Measurements from ENCODE around the gene MED22.

MED22 gene

DNA sequence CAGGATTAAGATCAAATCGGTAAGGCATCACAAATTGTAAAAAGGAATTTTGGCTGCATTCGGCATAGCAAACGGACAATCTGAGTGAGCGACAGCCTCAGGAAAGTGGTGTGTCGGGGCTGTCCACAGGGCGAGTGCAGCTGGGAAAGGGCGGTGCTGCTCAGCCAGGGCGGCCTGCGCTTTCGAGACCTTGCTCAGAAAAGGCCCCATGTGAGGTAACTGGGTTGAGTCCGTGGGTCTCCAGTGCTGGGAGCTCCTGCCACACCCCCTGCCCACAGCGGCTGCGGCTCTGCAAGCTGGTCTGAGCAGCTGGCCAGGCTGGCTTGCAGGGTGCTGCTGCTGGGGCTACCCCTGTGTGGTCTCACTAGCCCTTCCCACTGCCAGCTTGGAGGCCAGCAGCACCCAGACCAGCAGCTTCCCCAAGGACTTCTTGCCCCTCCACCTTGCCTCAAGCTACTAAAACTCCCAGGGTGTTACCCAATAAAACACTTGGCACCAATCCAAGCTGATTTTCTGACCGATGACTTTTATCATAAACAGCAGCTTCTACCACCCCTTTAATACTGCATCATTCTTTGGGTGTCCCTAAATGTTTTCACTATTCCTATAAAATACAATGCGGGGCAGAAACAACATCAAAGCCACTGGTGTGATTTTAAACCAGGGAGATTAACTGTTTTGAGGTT is 14.6 kb upstream of the MED22 start:
- Histone ChIP-seq H3K4me2 (ENCODE audit: low read depth, low read length) (no peak overlapping the region), H4K20me1 (ENCODE audit: insufficient read depth, low read length) (0 out of 2 replicates have a peak, but pooled peaks cover 8% of the 10 kb centered on the region), H3K36me3 (replicated peaks; ENCODE audit: insufficient read depth, low read length) (peaks cover 13% of the 10 kb centered on the region; the same call in 1 of the 2 replicates), H3K4me1 (ENCODE audit: low read length) (peaks cover 4% of the 10 kb centered on the region; the same call in 1 of the 2 replicates), H3K4me3 (ENCODE audit: low read length) (no peak overlapping the region), H3K9me3 (replicated peaks; ENCODE audit: insufficient read depth, low read length) (no peaks in the 10 kb centered on the region), H3K9ac (ENCODE audit: low read length) (no peak overlapping the region), H3K27me3 (replicated peaks; ENCODE audit: insufficient read depth, low read length) (no peaks in the 10 kb centered on the region), H3K9me2 (replicated peaks; ENCODE audit: insufficient read depth, low read length) (no peaks in the 10 kb centered on the region), H3K79me2 (ENCODE audit: low read length) (peaks cover 55% of the 10 kb centered on the region), H3K27ac (ENCODE audit: low read length) (no peak overlapping the region), H3F3A (ENCODE audit: insufficient read depth, low read length) (no peaks in the 10 kb centered on the region), H2AFZ (ENCODE audit: low read length) (no peak overlapping the region)
- TF ChIP-seq EZH2 (optimal IDR thresholded peaks at IDR 0.05; ENCODE audit: low read depth, low read length) (no peak), EZH2phosphoT487 (IDR thresholded peaks at IDR 0.05; ENCODE audit: low read length) (no peak)
- TF ChIP-seq, protein P1, sequence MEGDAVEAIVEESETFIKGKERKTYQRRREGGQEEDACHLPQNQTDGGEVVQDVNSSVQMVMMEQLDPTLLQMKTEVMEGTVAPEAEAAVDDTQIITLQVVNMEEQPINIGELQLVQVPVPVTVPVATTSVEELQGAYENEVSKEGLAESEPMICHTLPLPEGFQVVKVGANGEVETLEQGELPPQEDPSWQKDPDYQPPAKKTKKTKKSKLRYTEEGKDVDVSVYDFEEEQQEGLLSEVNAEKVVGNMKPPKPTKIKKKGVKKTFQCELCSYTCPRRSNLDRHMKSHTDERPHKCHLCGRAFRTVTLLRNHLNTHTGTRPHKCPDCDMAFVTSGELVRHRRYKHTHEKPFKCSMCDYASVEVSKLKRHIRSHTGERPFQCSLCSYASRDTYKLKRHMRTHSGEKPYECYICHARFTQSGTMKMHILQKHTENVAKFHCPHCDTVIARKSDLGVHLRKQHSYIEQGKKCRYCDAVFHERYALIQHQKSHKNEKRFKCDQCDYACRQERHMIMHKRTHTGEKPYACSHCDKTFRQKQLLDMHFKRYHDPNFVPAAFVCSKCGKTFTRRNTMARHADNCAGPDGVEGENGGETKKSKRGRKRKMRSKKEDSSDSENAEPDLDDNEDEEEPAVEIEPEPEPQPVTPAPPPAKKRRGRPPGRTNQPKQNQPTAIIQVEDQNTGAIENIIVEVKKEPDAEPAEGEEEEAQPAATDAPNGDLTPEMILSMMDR (IDR thresholded peaks at IDR 0.05; ENCODE audit: low read length) = no peak
- no peak for DNase-seq

DNA sequence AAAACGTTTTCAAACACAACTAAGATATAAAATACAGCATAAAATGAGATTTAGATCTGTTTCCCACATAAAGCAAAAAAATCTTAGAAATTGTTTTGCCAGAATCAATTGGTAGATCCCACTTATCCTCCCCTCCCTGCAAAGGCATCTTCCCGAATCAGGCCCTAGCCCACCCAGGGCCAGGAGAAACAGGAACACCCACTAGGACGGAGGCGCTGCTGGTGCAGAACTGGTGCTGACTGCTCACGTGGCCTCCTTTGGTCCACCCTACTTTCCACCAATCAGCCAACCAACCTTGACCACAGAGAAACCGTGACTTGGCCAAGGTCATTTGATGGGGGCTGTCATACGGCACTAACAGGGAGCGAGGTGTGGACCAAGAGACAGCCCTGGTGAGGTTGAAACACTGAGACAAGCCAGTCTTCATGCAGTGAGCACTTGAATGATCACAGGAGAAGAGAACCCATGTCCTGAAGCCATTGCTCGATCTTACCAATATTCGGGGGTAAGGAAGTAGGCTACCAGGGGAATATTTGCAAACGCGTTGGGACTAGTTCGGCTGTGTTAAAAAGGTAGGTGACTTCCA is 13.7 kb upstream of the MED22 start:
- no peak overlapping the region for H2AFZ ChIP-seq (ENCODE audit: low read length)
- H3K79me2 ChIP-seq (ENCODE audit: low read length) = peaks cover 55% of the 10 kb centered on the region
- H3K4me1 ChIP-seq (ENCODE audit: low read length) = peaks cover 8% of the 10 kb centered on the region; the same call in 1 of the 2 replicates
- H3K4me3 ChIP-seq (ENCODE audit: low read length) = no peak overlapping the region
- no peaks in the 10 kb centered on the region for H3K9me2 ChIP-seq (replicated peaks; ENCODE audit: insufficient read depth, low read length)
- H3K9ac ChIP-seq (ENCODE audit: low read length) = no peak overlapping the region
- H3K27me3 ChIP-seq (replicated peaks; ENCODE audit: insufficient read depth, low read length) = no peaks in the 10 kb centered on the region
- H3F3A ChIP-seq (ENCODE audit: insufficient read depth, low read length) = no peaks in the 10 kb centered on the region
- no peak overlapping the region for H3K27ac ChIP-seq (ENCODE audit: low read length)
- no peak overlapping the region for H3K4me2 ChIP-seq (ENCODE audit: low read depth, low read length)
- TF ChIP-seq, protein P1 (IDR thresholded peaks at IDR 0.05; ENCODE audit: low read length) = no peak
- no peak for TF ChIP-seq EZH2phosphoT487 (IDR thresholded peaks at IDR 0.05; ENCODE audit: low read length)
- H4K20me1 ChIP-seq (ENCODE audit: insufficient read depth, low read length) = 0 out of 2 replicates have a peak, but pooled peaks cover 8% of the 10 kb centered on the region
- H3K9me3 ChIP-seq (replicated peaks; ENCODE audit: insufficient read depth, low read length) = no peaks in the 10 kb centered on the region
- peaks cover 13% of the 10 kb centered on the region; the same call in 1 of the 2 replicates for H3K36me3 ChIP-seq (replicated peaks; ENCODE audit: insufficient read depth, low read length)
- no peak for DNase-seq

DNA sequence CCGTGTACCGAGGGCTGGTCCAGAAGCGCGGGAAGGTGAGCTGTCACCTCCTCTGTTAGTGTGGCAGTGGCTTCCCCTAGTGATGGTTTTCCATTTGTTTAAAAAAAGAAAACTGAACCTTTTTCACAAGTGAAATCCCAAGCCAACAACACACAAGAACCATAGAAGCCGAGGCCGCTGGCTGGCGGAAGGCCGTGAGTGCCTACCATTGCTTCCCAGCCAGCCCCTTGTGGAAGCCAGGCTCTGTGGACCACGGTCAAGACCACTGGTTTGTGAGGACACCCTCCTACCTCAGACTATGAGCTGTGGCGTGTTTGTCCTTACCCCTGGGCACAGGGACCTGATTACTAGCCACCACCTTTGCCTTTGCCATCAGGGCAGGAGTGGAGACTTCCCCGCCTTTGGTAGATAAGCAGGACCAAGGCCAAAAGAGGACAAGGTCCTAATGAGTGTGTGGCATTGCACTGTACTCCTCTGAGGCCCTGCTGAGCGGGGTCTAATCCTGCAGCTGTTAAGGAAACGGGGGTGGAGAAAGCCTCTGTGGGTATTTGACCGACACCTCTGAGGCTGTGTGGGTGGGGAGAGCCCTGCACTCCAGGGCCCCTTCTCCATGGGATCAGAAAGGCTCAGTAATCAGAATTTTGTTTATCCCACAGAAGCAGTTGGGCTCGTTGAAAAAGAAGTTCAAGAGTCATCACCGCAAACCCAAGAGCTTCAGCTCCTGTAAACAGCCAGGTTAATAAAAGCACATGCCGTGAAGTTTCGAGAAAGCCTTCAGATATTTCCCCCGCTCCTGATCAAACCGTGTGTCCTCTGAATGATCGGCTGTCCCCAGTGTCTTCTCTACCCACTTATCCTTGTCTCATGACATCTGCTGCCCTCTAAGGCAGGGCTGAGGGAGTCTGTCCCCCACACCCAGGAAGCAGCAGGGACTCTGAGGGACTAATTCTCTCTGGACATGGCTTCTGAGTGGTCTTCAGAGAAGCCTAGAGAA is 12.8 kb upstream of the MED22 start:
- Histone ChIP-seq H3K9me2 (replicated peaks; ENCODE audit: insufficient read depth, low read length) (no peaks in the 10 kb centered on the region), H3F3A (ENCODE audit: insufficient read depth, low read length) (peaks cover 3% of the 10 kb centered on the region; the same call in 1 of the 2 replicates), H3K79me2 (ENCODE audit: low read length) (peaks cover 52% of the 10 kb centered on the region), H3K9me3 (replicated peaks; ENCODE audit: insufficient read depth, low read length) (no peaks in the 10 kb centered on the region), H3K4me2 (ENCODE audit: low read depth, low read length) (no peak overlapping the region), H3K27ac (ENCODE audit: low read length) (no peak overlapping the region), H3K4me3 (ENCODE audit: low read length) (no peak overlapping the region), H4K20me1 (ENCODE audit: insufficient read depth, low read length) (0 out of 2 replicates have a peak, but pooled peaks cover 8% of the 10 kb centered on the region), H3K4me1 (ENCODE audit: low read length) (peaks cover 8% of the 10 kb centered on the region; the same call in 1 of the 2 replicates), H2AFZ (ENCODE audit: low read length) (no peak overlapping the region), H3K36me3 (replicated peaks; ENCODE audit: insufficient read depth, low read length) (peaks cover 11% of the 10 kb centered on the region; the same call in 1 of the 2 replicates), H3K9ac (ENCODE audit: low read length) (no peak overlapping the region), H3K27me3 (replicated peaks; ENCODE audit: insufficient read depth, low read length) (no peaks in the 10 kb centered on the region)
- no peak for DNase-seq
- no peak for TF ChIP-seq EZH2 (optimal IDR thresholded peaks at IDR 0.05; ENCODE audit: low read depth, low read length)
- TF ChIP-seq, protein P1 (IDR thresholded peaks at IDR 0.05; ENCODE audit: low read length) = no peak
- TF ChIP-seq EZH2phosphoT487 (IDR thresholded peaks at IDR 0.05; ENCODE audit: low read length) = no peak
